ENCODE measurements around the gene INTS3. TPM values are rescaled to one million over a fixed set of nuclear protein-coding genes. Genes with fewer than 3 reads are reported as not detected.

INTS3 gene
- total and polyA plus RNA-seq, 9 of the 15 experiments (the other 6 are each of a cell fraction or from before 2014, with no cell fraction given): 6.3 to 24.1 (median 14.3) TPM

DNA sequence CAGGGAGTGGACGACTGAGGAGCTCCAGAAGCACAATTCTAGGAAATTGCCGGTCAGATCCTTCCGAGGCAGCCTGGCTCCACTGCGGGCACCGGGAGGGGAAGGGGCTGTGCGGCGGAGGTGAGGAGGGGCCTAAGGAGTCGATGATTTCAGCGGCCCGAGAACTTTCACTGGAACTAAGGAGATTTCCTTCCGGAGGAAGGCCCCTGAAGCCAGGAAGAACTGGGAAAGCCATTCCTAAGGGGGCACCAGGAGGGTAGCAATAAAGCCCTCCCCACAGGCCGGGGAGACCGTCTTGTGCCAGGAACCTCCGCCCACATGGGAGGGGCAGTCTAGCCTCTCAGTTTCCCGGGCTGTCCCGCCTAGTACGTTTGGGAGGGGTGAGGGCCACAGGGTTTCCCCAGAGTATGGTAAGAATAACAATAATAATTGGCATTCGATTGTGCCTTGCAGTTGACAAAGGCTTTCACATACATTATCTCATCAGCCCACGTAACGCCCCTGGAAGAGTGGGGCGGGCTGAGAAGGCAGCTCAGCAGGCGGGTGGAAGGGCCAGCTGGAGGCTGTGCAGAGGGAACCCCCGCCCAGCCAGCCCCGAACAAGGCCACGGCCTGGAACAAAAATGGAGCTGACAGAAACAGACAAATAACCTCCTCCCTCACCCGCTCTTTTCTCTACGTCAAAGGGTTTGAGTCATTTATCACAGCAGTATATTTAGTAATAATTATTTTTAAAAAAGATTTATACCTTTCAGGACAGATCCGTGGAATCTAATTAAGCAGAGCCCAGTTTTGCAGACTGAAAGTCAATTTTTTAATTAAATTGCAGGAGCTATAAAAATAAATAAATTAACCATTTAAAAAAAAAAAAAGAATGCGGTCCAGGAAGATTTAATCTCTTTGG is 29.6 kb upstream of the INTS3 start (continued):
- TF ChIP-seq, protein P1, sequence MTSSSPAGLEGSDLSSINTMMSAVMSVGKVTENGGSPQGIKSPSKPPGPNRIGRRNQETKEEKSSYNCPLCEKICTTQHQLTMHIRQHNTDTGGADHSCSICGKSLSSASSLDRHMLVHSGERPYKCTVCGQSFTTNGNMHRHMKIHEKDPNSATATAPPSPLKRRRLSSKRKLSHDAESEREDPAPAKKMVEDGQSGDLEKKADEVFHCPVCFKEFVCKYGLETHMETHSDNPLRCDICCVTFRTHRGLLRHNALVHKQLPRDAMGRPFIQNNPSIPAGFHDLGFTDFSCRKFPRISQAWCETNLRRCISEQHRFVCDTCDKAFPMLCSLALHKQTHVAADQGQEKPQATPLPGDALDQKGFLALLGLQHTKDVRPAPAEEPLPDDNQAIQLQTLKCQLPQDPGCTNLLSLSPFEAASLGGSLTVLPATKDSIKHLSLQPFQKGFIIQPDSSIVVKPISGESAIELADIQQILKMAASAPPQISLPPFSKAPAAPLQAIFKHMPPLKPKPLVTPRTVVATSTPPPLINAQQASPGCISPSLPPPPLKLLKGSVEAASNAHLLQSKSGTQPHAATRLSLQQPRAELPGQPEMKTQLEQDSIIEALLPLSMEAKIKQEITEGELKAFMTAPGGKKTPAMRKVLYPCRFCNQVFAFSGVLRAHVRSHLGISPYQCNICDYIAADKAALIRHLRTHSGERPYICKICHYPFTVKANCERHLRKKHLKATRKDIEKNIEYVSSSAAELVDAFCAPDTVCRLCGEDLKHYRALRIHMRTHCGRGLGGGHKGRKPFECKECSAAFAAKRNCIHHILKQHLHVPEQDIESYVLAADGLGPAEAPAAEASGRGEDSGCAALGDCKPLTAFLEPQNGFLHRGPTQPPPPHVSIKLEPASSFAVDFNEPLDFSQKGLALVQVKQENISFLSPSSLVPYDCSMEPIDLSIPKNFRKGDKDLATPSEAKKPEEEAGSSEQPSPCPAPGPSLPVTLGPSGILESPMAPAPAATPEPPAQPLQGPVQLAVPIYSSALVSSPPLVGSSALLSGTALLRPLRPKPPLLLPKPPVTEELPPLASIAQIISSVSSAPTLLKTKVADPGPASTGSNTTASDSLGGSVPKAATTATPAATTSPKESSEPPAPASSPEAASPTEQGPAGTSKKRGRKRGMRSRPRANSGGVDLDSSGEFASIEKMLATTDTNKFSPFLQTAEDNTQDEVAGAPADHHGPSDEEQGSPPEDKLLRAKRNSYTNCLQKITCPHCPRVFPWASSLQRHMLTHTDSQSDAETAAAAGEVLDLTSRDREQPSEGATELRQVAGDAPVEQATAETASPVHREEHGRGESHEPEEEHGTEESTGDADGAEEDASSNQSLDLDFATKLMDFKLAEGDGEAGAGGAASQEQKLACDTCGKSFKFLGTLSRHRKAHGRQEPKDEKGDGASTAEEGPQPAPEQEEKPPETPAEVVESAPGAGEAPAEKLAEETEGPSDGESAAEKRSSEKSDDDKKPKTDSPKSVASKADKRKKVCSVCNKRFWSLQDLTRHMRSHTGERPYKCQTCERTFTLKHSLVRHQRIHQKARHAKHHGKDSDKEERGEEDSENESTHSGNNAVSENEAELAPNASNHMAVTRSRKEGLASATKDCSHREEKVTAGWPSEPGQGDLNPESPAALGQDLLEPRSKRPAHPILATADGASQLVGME (CRISPR knock-in tag; IDR thresholded peaks at IDR 0.05): no peak
- TF ChIP-seq ZFX (CRISPR knock-in tag; IDR thresholded peaks at IDR 0.05) (peak; percentile 34; the same call in 1 of the 2 replicates), EZH2 (IDR thresholded peaks at IDR 0.05; ENCODE audit: borderline replicate concordance, low read depth, low read length) (no peak), RAD51 (IDR thresholded peaks at IDR 0.05; ENCODE audit: borderline replicate concordance, low read depth) (no peak), SNRNP70 (optimal IDR thresholded peaks at IDR 0.05; ENCODE audit: low read depth, low read length) (no peak), RFX5 (IDR thresholded peaks at IDR 0.05; ENCODE audit: low read depth, low read length) (no peak), POLR2G (IDR thresholded peaks at IDR 0.05; ENCODE audit: low read depth, low read length) (0 out of 2 replicates have a peak, but pooled peaks have one; percentile 21), NRF1 (conservative IDR thresholded peaks at IDR 0.05 in 1 of 2, IDR thresholded peaks at IDR 0.05 in 1 of 2) (peak; percentile 50 to 58), CXXC5 (CRISPR knock-in tag; IDR thresholded peaks at IDR 0.05) (peak; percentile 21; the same call in 1 of the 2 replicates), ZNF140 (CRISPR knock-in tag; IDR thresholded peaks at IDR 0.05) (no peak), DACH1 (IDR thresholded peaks at IDR 0.05; ENCODE audit: partially characterized antibody) (peak; percentile 31)
- TF ChIP-seq, protein P2, sequence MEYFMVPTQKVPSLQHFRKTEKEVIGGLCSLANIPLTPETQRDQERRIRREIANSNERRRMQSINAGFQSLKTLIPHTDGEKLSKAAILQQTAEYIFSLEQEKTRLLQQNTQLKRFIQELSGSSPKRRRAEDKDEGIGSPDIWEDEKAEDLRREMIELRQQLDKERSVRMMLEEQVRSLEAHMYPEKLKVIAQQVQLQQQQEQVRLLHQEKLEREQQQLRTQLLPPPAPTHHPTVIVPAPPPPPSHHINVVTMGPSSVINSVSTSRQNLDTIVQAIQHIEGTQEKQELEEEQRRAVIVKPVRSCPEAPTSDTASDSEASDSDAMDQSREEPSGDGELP (CRISPR knock-in tag; IDR thresholded peaks at IDR 0.05; ENCODE audit: borderline replicate concordance): peak; percentile 91
- TF ChIP-seq, protein P3, sequence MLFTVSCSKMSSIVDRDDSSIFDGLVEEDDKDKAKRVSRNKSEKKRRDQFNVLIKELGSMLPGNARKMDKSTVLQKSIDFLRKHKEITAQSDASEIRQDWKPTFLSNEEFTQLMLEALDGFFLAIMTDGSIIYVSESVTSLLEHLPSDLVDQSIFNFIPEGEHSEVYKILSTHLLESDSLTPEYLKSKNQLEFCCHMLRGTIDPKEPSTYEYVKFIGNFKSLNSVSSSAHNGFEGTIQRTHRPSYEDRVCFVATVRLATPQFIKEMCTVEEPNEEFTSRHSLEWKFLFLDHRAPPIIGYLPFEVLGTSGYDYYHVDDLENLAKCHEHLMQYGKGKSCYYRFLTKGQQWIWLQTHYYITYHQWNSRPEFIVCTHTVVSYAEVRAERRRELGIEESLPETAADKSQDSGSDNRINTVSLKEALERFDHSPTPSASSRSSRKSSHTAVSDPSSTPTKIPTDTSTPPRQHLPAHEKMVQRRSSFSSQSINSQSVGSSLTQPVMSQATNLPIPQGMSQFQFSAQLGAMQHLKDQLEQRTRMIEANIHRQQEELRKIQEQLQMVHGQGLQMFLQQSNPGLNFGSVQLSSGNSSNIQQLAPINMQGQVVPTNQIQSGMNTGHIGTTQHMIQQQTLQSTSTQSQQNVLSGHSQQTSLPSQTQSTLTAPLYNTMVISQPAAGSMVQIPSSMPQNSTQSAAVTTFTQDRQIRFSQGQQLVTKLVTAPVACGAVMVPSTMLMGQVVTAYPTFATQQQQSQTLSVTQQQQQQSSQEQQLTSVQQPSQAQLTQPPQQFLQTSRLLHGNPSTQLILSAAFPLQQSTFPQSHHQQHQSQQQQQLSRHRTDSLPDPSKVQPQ (CRISPR knock-in tag; IDR thresholded peaks at IDR 0.05; ENCODE audit: borderline replicate concordance): no peak
- TF ChIP-seq, protein P4, sequence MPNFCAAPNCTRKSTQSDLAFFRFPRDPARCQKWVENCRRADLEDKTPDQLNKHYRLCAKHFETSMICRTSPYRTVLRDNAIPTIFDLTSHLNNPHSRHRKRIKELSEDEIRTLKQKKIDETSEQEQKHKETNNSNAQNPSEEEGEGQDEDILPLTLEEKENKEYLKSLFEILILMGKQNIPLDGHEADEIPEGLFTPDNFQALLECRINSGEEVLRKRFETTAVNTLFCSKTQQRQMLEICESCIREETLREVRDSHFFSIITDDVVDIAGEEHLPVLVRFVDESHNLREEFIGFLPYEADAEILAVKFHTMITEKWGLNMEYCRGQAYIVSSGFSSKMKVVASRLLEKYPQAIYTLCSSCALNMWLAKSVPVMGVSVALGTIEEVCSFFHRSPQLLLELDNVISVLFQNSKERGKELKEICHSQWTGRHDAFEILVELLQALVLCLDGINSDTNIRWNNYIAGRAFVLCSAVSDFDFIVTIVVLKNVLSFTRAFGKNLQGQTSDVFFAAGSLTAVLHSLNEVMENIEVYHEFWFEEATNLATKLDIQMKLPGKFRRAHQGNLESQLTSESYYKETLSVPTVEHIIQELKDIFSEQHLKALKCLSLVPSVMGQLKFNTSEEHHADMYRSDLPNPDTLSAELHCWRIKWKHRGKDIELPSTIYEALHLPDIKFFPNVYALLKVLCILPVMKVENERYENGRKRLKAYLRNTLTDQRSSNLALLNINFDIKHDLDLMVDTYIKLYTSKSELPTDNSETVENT (CRISPR knock-in tag; IDR thresholded peaks at IDR 0.05): no peak

Measured in K562 (cell line).